NCI-H69 (cell line): ENCODE measurements around the gene AHCYL1.

Experiments used
- DNase-seq: peaks from one replicate; lab custom pipeline; 2025; lab: John Stamatoyannopoulos, UW

Gene AHCYL1

DNA sequence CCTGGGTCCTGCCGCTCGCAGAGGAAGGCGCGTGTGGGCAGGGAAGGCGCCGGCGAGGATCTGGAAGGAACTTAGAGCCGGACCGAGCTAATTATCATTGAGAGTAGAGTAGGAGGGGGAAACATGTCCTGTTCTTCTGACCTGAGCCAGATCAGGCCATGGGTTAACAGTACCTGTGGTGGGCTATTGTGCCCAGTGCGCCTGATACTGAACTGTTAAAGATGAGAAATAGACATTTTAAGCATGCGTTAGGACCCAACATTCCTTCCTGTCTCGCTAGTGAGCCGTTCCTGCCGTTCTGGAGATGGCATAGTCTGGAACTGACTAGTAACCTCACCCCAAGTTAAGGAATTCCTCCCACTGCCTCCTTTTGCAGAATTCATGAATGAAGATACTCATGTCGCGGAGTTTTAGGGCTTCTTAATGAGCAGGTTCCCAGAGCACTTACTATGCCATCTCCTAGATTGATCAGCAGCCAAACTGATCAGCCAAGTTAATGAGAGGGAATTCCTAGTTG lies 50.7 kb downstream of the AHCYL1 start:
- DNase-seq = peak; percentile 61

DNA sequence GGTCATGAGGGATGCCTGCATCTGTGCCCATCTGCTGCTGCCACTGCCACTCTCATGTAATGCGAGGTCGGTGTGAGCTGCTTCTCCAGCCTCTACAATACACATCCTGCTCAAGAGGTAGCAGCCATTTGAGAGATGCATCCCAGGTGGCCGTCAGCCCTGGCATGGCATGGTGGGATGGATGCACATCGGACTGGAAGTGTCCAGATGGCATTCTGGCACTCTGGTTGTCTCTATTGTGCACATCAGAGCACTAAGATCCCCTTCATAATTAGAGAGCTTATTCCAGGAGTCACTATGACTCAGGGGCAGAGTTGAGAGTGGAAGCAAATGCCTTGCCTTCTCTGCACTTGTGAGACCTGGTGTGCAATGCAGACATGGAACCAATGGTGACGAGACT lies 53.7 kb downstream of the AHCYL1 start:
- DNase-seq = no peak

DNA sequence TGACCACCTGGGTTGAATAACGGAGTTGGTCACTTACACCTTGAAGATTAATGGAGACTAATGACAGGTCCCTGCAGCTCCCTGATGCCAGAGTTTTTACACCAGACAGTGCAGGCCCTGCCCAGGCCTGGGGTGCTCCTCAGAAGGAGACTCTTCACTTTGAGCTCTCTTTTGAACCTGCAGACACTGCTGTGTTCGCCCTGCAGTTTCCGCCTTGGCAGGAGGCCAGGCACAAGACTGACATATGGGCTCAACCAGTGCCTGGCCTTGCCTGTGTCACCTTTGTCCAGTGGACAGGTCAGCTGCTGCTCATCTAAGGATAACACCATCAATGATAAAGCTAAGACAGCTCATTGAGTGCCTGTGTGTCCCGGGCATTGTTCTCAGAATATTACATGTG lies 55.1 kb downstream of the AHCYL1 start:
- no peak for DNase-seq

DNA sequence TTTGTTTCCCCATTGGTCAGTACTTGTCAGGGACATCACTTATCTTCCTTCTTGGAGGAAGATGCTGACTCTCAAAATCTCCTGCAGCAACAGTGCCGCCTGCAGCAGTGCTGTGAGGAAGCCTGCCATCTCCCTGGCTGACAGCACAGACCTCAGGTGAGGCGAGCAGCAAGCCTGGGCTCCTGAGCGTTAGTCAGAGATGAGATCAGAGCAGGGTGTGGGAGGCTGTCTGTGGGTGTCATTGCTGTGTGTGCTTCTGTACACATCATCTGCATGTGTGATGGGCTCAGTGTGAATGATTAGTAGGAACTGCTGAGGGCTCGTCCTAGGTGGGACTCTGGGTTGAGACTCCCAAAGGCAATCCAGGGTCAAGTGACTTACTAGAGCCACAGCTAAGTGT lies 56.0 kb downstream of the AHCYL1 start:
- DNase-seq = no peak

DNA sequence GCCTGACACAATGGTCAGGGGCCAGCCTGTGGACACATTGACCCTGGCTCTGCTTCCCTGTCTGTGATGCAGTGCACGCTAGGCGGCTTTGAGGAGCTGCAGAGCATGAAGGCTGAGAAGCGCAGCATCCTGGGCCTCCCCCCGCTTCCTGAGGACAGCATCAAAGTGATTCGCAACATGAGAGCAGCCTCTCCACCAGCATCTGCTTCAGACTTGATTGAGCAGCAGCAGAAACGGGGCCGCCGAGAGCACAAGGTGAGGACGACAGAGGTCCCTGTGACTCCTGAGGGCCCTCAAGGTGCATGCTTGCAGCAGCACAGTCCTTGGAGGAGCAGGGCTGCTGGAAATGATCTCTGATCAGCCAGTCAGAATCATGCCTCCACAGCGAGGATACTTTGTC lies 58.5 kb downstream of the AHCYL1 start:
- DNase-seq = no peak

DNA sequence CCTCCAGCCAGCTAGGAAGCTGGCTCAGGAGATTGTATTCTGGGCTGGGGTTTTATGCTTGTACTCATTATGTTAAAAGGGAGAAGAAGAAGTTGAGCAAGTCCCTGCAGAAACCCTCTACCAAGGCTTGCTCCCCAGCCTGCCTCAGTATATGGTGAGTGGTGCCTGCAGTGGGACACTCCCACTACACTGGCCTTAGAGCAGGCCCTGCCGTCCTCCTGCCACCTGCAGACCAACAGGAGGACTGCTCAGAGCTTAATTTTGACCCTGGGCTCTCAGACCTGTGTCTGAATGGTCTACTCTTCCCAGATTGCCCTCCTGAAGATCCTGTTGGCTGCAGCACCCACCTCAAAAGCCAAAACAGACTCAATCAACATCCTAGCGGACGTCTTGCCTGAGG lies 62.9 kb downstream of the AHCYL1 start:
- DNase-seq = no peak

DNA sequence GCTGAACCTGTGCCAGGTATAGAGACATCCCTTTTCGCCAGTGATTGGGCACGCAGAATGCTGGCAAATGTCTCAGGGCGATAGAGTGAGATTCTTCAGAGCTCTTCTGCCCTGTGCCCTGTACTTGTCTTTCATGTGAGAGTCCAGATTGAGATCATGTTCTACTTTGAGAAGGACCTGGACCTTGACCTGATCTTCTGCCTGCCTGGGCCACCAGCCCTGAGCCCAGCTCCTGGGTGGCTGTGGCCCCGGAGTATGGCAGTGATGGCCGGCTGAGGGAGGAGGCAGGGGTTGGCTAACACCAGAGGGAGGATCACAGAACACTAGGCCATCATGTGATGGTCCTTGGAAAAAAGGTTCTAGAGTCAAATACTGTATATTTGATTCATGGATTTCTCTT lies 63.7 kb downstream of the AHCYL1 start:
- DNase-seq = no peak

DNA sequence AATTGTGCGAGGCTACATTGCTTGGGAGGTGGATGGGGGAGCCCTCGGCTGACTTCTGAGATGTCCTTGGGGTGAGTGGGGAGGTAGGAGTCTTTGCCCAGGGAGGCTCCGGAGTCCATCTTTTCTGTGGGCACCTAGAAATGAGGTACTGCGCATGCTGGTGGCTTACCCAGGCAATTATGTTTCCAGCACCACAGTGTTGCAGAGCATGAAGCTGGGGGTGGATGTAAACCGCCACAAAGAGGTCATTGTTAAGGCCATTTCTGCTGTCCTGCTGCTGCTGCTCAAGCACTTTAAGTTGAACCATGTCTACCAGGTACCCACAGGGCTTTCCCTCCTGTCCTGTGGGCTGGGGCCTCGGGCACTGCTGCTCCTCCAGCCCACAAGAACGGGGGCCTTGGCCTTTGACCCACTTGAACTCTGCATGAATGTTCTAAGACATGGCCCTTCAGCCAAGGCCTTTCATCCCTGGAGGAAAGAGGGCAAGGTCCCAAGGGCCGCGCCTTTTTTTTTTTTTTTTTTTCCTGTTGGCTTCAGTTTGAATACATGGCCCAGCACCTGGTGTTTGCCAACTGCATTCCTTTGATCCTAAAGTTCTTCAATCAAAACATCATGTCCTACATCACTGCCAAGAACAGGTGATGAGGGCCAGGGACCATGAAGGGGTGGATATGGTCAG lies 64.5 kb downstream of the AHCYL1 start:
- DNase-seq = no peak

DNA sequence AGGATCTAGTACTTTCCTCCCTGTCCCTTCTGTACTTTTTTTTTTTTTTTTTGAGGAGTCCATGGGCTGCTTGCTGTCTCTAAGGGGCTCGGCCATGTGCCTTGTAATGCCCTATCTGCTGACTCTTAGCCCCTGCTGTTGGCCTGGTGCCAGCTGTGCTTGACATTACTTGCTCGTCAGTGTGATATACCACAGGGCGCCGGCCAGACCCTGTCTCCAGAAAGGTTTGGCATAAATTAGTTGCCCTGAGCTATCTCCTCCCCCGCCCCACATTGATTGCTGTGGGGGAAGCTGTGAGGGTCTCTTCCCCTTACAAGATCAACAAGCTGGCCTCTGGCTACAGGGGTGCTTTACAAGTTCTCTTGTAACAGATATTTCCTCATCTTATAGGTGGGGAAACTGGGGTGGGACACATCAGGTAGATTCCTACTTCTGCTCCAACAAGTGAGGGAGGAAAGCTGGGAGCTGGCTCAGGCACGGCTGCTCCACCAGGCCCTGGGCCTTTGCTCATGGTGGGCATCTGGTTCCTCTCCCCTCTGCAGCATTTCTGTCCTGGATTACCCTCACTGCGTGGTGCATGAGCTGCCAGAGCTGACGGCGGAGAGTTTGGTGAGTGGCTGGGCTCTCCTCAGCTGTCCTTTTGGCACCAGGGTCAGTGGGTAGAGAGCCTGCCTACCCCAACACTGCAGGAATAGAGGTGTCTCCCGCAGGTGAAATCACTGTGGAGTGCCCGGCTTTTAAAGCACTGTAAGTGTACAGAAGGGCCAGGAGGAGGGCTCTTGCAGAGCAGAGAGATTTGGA lies 65.4 kb downstream of the AHCYL1 start:
- no peak for DNase-seq

DNA sequence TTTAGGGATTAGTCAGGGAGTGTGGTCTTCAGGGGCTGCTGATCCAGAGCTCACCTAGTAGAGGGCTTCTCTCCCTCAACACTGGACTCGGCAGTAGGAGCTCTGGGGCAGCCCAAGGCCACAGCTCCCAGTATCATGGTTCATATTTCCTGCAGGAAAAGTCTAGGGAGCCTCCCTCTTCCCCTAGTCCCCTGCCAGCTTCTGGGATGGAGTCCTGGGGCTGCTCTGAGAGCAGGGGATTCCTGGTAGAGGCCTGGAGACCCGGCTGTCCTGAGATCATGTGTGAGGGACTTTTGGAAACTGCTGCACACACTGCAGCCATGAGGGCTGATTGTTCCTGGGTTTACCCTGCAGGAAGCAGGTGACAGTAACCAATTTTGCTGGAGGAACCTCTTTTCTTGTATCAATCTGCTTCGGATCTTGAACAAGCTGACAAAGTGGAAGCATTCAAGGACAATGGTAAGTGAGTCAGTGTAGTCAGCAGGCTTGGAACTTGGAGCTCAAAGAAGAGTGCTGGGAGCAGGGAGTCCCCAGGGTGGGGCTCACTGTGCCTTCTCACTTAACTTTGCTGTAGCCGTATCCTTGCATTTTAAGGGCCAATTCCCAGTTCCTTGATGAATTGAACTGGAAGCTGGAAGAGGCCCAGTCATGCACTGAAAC lies 66.2 kb downstream of the AHCYL1 start:
- DNase-seq = no peak

DNA sequence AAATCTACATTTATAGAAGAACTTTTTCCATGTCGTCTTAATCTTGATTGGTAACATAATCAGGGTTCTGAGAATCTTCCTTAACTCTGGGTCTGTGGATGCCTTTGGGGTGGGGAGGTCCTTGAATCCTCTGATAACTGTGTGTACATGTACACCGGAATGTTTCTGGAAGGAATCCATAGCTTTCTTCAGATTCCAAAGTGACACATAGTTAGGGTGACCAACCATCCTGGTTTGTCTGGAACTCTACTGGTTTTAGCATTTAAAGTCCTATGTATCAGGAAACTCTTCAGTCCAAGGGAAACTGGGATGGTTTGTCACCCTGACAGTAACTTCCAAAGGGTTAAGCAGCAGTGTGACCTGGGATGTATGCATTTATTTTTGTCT lies 66.7 kb downstream of the AHCYL1 start:
- DNase-seq = no peak

DNA sequence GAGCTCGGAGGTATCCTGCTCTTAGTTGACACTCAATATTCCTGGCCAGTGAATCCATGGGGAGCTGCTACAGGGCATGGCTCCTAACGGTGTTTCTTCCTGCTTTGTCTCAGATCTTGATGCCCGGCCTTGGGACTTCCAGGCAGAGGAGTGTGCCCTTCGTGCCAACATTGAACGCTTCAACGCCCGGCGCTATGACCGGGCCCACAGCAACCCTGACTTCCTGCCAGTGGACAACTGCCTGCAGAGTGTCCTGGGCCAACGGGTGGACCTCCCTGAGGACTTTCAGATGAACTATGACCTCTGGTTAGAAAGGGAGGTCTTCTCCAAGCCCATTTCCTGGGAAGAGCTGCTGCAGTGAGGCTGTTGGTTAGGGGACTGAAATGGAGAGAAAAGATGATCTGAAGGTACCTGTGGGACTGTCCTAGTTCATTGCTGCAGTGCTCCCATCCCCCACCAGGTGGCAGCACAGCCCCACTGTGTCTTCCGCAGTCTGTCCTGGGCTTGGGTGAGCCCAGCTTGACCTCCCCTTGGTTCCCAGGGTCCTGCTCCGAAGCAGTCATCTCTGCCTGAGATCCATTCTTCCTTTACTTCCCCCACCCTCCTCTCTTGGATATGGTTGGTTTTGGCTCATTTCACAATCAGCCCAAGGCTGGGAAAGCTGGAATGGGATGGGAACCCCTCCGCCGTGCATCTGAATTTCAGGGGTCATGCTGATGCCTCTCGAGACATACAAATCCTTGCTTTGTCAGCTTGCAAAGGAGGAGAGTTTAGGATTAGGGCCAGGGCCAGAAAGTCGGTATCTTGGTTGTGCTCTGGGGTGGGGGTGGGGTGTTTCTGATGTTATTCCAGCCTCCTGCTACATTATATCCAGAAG lies 69.2 kb downstream of the AHCYL1 start:
- DNase-seq = peak; percentile 6

DNA sequence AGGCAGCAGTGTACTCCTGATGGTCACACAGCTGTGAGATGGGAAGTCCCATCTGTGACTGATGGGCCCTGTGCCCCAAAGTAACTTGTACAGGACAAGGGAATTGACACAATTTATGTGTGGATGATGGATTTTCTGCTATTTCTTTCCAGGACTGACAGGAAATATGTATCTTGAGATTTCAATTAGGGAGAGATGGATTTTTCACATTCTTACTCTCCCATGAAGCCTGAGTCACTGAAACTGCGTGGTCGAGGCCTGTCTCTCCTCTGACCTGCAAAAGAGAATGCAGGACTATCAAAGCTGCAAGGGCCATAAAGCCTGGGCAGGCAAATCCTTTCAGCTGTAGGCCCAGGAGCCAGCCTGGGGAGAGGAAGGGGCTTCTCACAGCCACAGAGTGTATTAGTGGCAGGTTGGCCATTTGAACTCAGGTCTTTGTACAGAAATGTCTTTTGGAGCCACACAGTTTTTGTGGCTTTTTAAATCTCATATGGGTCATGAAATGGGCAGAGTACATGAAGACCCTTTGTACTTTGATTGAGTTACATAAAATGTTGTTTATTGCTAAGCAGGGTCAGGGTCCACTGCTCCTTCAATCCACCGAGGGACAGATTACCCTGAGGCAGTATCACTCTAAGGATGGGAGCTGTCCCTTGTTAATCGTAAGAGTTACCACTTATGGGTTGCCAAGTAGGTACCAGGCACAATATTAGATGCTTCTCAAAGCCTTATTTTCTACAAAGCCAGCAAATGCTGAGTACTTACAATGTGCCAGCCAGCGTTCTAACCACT lies 71.1 kb downstream of the AHCYL1 start:
- DNase-seq = no peak

DNA sequence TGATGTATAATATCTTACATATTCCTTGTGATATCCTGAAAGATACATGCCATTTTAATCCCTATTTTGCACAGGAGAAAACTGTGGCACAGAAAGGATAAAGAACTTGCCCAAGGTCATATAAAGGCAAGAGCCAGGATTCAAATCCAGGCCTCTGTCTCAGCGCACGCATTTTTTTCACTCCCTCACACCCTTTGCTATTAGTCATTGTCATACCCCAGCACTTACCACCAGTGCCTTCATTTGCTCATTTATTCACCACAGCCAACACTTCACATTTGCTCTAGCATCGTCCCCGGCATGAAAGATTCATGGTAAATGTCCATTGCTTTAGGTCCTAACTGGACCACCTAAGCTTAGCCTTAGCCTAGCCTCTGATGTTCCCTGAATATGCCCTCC lies 71.7 kb downstream of the AHCYL1 start:
- DNase-seq = no peak

DNA sequence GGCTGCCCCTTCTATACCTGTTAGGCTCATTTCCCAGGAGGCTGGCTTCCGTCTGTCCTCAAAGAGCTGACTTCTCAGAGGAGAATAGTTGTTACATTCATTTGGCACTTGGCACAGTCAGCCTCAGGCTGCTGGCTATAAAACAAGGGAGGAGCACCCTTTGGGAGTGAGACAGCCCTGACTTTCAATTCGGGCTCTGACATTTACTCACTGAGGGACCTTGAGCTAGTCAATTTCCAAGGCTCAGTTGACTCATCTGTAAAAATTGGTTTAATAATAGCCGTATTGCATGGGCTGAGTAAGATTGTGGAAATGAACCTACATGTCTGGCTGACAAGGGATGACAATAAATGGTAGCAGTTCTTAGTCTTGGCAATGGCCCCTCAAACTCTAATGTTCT lies 72.2 kb downstream of the AHCYL1 start:
- no peak for DNase-seq

DNA sequence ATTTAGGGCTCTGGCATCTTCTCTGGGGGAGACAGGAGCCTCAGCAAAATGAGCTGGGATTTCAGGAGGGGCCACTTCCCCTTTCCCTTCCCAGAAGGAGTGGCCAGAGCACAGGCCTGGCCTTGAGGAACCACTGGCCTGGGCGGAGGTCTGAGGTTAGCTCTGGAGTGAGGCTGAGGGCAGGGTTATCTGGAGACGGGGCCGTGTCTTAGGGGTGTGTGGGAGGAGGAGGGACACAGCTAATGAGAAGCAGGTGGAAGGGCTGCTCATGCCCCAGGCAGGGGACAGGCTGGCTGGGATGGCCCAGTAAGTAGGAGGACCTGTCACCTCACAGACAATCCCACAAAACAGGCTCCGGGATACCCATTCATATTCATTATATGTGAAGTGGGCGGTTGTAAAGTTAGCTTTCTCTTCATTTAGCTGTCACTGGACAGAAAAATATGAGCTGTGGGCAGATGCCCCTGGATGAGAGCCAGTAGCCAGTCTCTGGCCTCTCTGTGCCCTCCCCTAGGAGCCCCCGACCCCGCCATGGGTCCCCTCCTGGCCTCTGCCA lies 73.5 kb downstream of the AHCYL1 start:
- no peak for DNase-seq

DNA sequence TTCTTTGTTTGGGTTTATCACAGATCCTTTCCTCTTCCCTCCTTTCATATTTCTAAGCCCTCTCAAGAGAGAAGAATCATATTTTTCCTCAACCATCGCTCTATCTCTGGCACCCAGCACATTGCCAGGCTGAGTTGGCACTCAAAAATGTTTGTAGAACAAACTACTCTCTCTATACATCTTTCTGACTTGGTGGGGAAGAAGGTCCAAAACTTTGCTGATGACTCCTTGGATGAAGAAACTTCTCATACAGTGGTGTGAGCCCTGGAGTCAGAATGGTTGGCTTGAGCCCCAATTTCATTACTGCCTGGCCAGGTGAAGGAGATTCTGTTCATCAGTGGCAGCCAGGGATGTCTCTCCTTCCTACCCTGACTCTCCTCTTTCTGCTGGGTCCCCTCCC lies 74.0 kb downstream of the AHCYL1 start:
- no peak for DNase-seq

DNA sequence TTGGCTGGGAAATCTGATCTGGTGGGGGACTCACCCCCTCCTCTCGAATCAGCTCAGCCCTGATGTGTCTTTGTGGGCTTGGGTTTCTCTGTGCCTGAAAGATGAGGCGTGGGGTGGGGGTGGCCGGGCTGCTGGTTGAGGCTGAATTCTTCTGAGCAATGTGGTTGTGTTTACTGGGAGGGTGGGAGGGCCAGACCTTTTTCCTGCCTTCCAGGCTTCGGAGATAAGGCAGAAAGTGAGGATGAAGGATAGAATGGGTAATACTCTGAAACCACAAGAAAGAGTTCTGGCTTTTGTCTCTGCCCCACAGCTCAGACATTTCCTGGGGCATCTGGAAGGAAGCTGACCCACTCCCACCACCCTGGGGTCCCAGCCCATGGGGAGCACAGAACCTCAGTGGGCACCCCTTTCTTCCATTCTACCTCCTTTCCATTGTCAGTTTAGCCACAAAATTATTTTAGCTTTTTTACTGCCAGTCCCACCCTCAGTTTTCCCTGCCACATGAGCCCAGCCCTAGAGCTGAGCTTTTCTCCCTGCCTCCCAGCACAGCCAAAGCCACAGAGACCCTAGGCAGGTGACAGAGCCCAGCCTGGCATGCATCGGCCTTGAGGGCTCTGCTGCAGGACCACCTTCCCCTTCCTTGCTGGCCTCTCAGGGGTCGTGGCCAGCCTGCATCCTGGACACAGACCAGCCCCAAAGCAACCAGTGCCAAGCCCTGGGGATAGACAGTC lies 74.7 kb downstream of the AHCYL1 start:
- no peak for DNase-seq

DNA sequence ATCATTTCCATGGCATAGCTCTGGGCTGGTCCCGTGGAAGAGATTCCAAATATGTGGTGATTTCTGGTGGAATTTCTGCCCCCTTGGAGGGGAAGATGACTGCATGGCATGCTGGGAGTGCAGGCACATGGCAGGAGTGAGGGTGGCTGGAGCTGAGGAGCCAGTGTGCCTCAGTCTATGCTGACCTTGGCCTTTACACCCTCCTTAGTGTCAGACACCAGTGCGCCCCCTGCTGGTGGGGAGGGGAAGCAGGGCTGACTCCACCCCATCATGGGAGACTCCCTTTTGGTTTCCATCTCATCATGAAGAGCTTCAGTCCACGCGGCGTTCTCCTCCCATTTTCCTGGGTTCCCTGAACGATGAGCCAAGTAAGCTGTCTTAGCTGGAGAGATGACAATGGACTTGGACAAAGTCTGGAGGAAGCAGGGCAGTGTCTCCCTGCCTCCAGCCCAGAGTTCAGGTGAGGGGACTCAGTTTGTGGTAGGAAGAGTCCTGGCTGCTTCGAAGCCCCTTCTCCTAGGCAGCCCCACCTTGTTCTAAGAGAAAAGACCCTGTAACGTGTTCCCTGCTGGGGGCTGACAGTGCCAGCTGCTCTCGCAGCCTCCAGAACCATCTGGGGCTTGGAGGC lies 75.6 kb downstream of the AHCYL1 start:
- DNase-seq = peak; percentile 40

DNA sequence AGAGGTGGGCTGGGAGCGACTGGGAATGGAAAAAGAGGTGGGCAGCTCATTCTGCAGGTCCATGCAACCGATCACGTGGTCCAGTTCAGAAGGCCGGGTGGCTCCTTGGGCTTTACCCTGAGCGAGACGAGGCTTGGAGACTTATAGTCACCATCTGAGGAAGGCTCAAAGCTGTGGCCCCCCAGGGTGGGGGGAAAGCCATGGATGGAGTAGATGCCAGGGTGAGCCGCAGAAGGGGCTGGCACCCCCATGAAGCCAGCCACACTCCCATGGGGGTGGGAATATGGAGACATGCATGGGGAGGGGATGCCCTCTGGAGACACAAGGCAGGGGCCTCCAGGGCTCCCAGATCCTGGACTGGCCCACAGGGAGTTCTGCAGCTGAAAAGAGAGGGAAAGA lies 76.1 kb downstream of the AHCYL1 start:
- no peak for DNase-seq
